ENCODE results near the gene FBXL17.

DNA sequence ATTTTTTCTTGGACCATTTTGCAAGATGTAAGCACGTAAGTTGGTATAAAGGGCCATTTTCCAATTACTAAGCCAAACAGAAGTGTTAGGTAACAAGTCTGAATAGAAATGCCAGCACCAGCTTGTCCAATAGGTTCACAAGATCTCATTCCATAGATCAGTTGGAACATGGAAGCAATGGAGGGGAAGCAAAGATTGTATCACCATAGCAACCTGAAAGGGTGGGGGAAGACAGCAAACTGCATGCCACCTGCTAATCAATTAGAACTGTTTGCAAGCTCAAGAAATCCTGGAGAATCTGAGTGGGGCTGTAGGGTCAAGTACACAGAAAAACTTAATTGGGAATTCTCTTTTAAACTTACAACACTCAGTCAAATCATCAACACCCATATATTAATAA is 446.3 kb downstream of the FBXL17 start:
- TF ChIP-seq, protein P1, sequence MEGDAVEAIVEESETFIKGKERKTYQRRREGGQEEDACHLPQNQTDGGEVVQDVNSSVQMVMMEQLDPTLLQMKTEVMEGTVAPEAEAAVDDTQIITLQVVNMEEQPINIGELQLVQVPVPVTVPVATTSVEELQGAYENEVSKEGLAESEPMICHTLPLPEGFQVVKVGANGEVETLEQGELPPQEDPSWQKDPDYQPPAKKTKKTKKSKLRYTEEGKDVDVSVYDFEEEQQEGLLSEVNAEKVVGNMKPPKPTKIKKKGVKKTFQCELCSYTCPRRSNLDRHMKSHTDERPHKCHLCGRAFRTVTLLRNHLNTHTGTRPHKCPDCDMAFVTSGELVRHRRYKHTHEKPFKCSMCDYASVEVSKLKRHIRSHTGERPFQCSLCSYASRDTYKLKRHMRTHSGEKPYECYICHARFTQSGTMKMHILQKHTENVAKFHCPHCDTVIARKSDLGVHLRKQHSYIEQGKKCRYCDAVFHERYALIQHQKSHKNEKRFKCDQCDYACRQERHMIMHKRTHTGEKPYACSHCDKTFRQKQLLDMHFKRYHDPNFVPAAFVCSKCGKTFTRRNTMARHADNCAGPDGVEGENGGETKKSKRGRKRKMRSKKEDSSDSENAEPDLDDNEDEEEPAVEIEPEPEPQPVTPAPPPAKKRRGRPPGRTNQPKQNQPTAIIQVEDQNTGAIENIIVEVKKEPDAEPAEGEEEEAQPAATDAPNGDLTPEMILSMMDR (IDR thresholded peaks at IDR 0.05): no peak
- TF ChIP-seq ZFX (IDR thresholded peaks at IDR 0.05; ENCODE audit: borderline replicate concordance): no peak

Measured in 22Rv1 (cell line).